Mesenchymal stem cell (in vitro differentiated cells and primary cell): ENCODE measurements around the gene NFE2L3.

ENCODE experiments used
- DNase-seq: peaks from one replicate; pipeline ENCODE4 v3.0.0-alpha.2; 2013
- H2AFZ ChIP-seq: one replicate; pipeline ENCODE4 v1.6.1; 2013; ENCODE audit warnings: low read depth, mild to moderate bottlenecking, control low read depth, inconsistent platforms, low read length, moderate library complexity
- H2AK5ac ChIP-seq: 2 replicates; pipeline ENCODE4 v1.6.1; 2013; ENCODE audit warnings: low read length, moderate library complexity, mild to moderate bottlenecking, inconsistent platforms; ENCODE audit not compliant: severe bottlenecking
- H2BK120ac ChIP-seq: one replicate; pipeline ENCODE4 v1.6.1; 2013; ENCODE audit warnings: low read depth, mild to moderate bottlenecking, inconsistent platforms, low read length, moderate library complexity
- H2BK12ac ChIP-seq, 2 experiments: one replicate each; pipeline ENCODE4 v1.6.1; 2013; ENCODE audit warnings: inconsistent platforms in 2 of 2, low read length in 2 of 2, mild to moderate bottlenecking in 2 of 2, moderate library complexity in 2 of 2, control low read depth in 1 of 2
- H2BK15ac ChIP-seq: one replicate; pipeline ENCODE4 v1.6.1; 2013; ENCODE audit warnings: mild to moderate bottlenecking, low read depth, inconsistent platforms; ENCODE audit not compliant: poor library complexity, severe bottlenecking
- H2BK5ac ChIP-seq: 2 replicates; pipeline ENCODE4 v1.6.1; 2013; ENCODE audit warnings: low read depth, mild to moderate bottlenecking, low read length, control low read depth, inconsistent platforms; ENCODE audit not compliant: poor library complexity, severe bottlenecking
- H3K14ac ChIP-seq, 2 experiments: one replicate each; pipeline ENCODE4 v1.6.1; 2013; ENCODE audit warnings: inconsistent platforms in 2 of 2, low read length in 2 of 2, control low read depth in 1 of 2, mild to moderate bottlenecking in 1 of 2, moderate library complexity in 1 of 2
- H3K18ac ChIP-seq, 2 experiments: one replicate each; pipeline ENCODE4 v1.6.1; 2013; ENCODE audit warnings: inconsistent platforms in 2 of 2, low read length in 2 of 2, control low read depth in 1 of 2, low read depth in 1 of 2, mild to moderate bottlenecking in 1 of 2
- H3K23ac ChIP-seq, 2 experiments: one replicate each; pipeline ENCODE4 v1.6.1; 2013; ENCODE audit warnings: inconsistent platforms in 2 of 2, low read length in 2 of 2, mild to moderate bottlenecking in 2 of 2, moderate library complexity in 2 of 2, control low read depth in 1 of 2
- H3K27ac ChIP-seq: 2 replicates; pipeline ENCODE4 v1.5.1; 2013; ENCODE audit warnings: mild to moderate bottlenecking, moderate library complexity, low read length, control low read depth, inconsistent platforms; ENCODE audit not compliant: poor library complexity, severe bottlenecking
- H3K27me3 ChIP-seq, 2 experiments: 2 replicates each; pipeline versions ENCODE4 v1.6.1 to v1.7.0; 2013; ENCODE audit warnings: low read length in 2 of 2, mild to moderate bottlenecking in 2 of 2, moderate library complexity in 2 of 2, control low read depth in 1 of 2, inconsistent platforms in 1 of 2; ENCODE audit not compliant: control insufficient read depth in 1 of 2, insufficient read depth in 1 of 2
- H3K36me3 ChIP-seq, 2 experiments: 2 replicates each; pipeline versions ENCODE4 v1.6.1 to v1.7.0; 2013; ENCODE audit warnings: low read length in 2 of 2, control low read depth in 1 of 2, inconsistent platforms in 1 of 2, low read depth in 1 of 2, mild to moderate bottlenecking in 1 of 2; ENCODE audit not compliant: insufficient read depth in 2 of 2, control insufficient read depth in 1 of 2
- H3K4ac ChIP-seq, 2 experiments: one replicate each; pipeline ENCODE4 v1.6.1; 2013; ENCODE audit warnings: inconsistent platforms in 2 of 2, low read length in 2 of 2, mild to moderate bottlenecking in 2 of 2, moderate library complexity in 2 of 2, control low read depth in 1 of 2, low read depth in 1 of 2
- H3K4me1 ChIP-seq: 2 replicates; pipeline ENCODE4 v1.6.1; 2013; ENCODE audit warnings: low read depth, low read length, control low read depth; ENCODE audit not compliant: control insufficient read depth, insufficient read depth
- H3K4me2 ChIP-seq: 2 replicates; pipeline ENCODE4 v1.6.1; 2013; ENCODE audit warnings: low read length, mild to moderate bottlenecking, inconsistent platforms; ENCODE audit not compliant: poor library complexity, severe bottlenecking
- H3K4me3 ChIP-seq, 2 experiments: 2 replicates each; pipeline versions ENCODE4 v1.5.1 to v1.7.0; 2013; ENCODE audit warnings: low read length in 2 of 2, mild to moderate bottlenecking in 2 of 2, control low read depth in 1 of 2, low read depth in 1 of 2; ENCODE audit not compliant: insufficient read depth in 1 of 2
- H3K79me1 ChIP-seq: replicated peaks from 2 replicates; pipeline ENCODE4 v1.6.1; 2013; ENCODE audit warnings: mild to moderate bottlenecking, control low read depth, low read length, inconsistent platforms; ENCODE audit not compliant: poor library complexity, severe bottlenecking
- H3K9ac ChIP-seq: 2 replicates; pipeline ENCODE4 v1.7.0; 2013; ENCODE audit warnings: mild to moderate bottlenecking, low read length, moderate library complexity
- H3K9me3 ChIP-seq: 2 replicates; pipeline ENCODE4 v1.7.0; 2013; ENCODE audit warnings: mild to moderate bottlenecking, low read length; ENCODE audit not compliant: control insufficient read depth
- H4K8ac ChIP-seq: one replicate; pipeline ENCODE4 v1.6.1; 2013; ENCODE audit warnings: inconsistent platforms, mild to moderate bottlenecking, low read length, moderate library complexity
- H4K91ac ChIP-seq: one replicate; pipeline ENCODE4 v1.6.1; 2013; ENCODE audit warnings: mild to moderate bottlenecking, low read length, inconsistent platforms
- WGBS: methylation state at CpG from one replicate; pipeline ENCODE4 v1.1.7; 2013; ENCODE audit warnings: mixed read lengths; 5-methylcytosine and 5-hydroxymethylcytosine counted together

Gene NFE2L3

DNA sequence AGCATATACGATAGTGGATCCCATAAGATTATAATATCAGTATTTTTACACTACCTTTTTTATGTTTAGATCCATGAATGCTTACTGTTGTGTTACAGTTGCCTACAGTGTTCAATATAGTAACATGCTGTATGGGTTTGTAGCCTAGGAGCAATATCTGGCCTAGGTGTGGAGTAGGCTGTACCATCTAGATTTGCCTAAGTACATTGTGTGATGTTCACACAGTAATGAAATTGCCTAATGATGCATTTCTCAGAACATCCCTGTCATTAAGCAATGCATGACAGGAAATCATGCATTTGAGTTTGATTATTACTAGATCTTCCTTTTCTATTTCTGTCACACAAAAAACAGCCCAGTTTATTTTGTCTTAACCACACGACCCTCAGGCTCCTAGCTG is 64.1 kb downstream of the NFE2L3 start:
- no peak overlapping the region for H3K18ac ChIP-seq
- H2BK12ac ChIP-seq: no peak overlapping the region
- WGBS: no CpG with 5 or more reads among the region's 2 CpGs
- no peak overlapping the region for H4K91ac ChIP-seq
- no peak overlapping the region for H2AFZ ChIP-seq
- no peak overlapping the region for H3K4me3 ChIP-seq
- H3K36me3 ChIP-seq: peaks cover 0 to 28% of the 10 kb centered on the region in 2 experiments
- H2BK120ac ChIP-seq: no peak overlapping the region
- H3K4me1 ChIP-seq: no peaks in the 10 kb centered on the region
- H3K14ac ChIP-seq: no peak overlapping the region
- no peaks in the 10 kb centered on the region for H3K79me1 ChIP-seq
- H3K27me3 ChIP-seq: no peaks in the 10 kb centered on the region
- H3K4me2 ChIP-seq: no peak overlapping the region
- no peak overlapping the region for H3K9ac ChIP-seq
- no peak for DNase-seq
- H2BK15ac ChIP-seq: no peak overlapping the region
- no peak overlapping the region for H3K27ac ChIP-seq
- H2AK5ac ChIP-seq: no peak overlapping the region
- no peaks in the 10 kb centered on the region for H3K9me3 ChIP-seq
- no peak overlapping the region for H3K23ac ChIP-seq
- no peak overlapping the region for H4K8ac ChIP-seq
- H2BK5ac ChIP-seq: no peak overlapping the region
- H3K4ac ChIP-seq: no peak overlapping the region

DNA sequence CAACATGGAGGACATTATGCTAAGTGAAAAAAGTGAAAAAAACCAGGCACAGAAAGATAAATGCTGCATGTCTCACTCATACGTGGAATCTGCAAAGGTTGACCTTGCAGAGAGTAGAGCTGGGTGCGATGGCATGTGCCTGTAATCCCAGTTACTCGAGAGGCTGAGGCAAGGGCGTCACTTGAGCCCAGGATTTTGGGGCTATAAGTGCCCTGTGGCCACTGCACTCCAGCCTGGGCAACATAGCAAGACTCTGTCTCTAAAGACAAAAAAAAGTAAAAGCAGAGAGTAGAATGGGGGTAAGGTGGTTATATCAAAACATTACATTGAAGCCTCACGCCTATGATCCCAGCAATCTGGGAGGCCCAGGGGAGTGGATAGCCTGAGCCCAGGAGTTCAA is 72.4 kb downstream of the NFE2L3 start:
- Histone ChIP-seq H3K9ac (no peak overlapping the region), H4K8ac (no peak overlapping the region), H2AK5ac (no peak overlapping the region), H3K4me2 (no peak overlapping the region), H3K23ac (no peak overlapping the region), H3K4me3 (no peak overlapping the region), H3K4me1 (no peaks in the 10 kb centered on the region), H2BK5ac (no peak overlapping the region), H3K79me1 (no peaks in the 10 kb centered on the region), H3K18ac (no peak overlapping the region), H2AFZ (no peak overlapping the region), H3K36me3 (no peaks in the 10 kb centered on the region), H2BK120ac (no peak overlapping the region), H4K91ac (no peak overlapping the region), H3K27me3 (peaks cover 0 to 8% of the 10 kb centered on the region in 2 experiments), H3K14ac (no peak overlapping the region), H3K4ac (no peak overlapping the region), H2BK15ac (no peak overlapping the region), H3K9me3 (no peaks in the 10 kb centered on the region), H3K27ac (no peak overlapping the region), H2BK12ac (no peak overlapping the region)
- 89% methylated on average over 5 of the region's 5 CpGs for WGBS
- no peak for DNase-seq

- no peak overlapping the region for H3K4ac ChIP-seq
- H2BK5ac ChIP-seq: no peak overlapping the region
- no peak overlapping the region for H2BK12ac ChIP-seq
- H3K27ac ChIP-seq: no peak overlapping the region
- no peak overlapping the region for H4K8ac ChIP-seq
- DNase-seq: no peak
- H2BK15ac ChIP-seq: no peak overlapping the region
- 64% methylated on average over 1 of the region's 2 CpGs for WGBS
- no peak overlapping the region for H3K14ac ChIP-seq
- H3K23ac ChIP-seq: no peak overlapping the region
- no peak overlapping the region for H4K91ac ChIP-seq
- H3K79me1 ChIP-seq: no peaks in the 10 kb centered on the region
- H3K9me3 ChIP-seq: no peaks in the 10 kb centered on the region
- H3K36me3 ChIP-seq: no peaks in the 10 kb centered on the region
- H2AK5ac ChIP-seq: no peak overlapping the region
- H2BK120ac ChIP-seq: no peak overlapping the region
- H3K4me1 ChIP-seq: no peaks in the 10 kb centered on the region
- peaks cover 0 to 8% of the 10 kb centered on the region in 2 experiments for H3K27me3 ChIP-seq
- no peak overlapping the region for H3K9ac ChIP-seq
- no peak overlapping the region for H3K4me2 ChIP-seq
- no peak overlapping the region for H2AFZ ChIP-seq
- H3K18ac ChIP-seq: no peak overlapping the region
- H3K4me3 ChIP-seq: no peak overlapping the region
Observed at GRCh38 chr7:26227987-26228386, 76.0 kb downstream of the NFE2L3 start.

DNA sequence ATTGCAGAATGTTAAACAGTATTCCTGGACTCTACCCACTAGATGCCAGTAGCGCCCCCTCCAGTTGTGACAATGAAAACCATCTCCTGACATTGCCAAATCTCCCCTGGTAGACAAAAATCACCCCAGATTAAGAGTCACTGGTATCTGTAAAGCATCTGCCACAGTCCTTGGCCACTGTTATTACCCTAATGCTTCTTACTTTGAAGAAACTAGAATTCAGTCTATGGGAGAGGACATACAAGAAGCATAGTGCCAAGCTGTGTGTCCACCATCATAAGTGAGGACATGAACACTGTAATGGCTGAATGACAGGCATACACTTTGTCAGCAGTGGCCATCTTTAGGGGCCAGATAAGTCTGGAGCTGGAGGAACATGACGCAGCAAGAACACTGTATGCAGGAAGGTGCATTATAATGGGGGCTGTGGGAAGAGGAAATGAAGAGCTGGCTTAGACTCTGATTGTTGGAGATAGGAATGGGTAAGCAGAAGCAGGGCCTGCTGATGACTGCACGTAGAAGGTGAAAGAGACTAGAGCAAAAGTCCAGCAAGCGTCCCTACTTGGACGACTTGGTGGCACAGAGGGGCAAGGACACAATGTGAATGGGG is 82.0 kb downstream of the NFE2L3 start:
- H3K36me3 ChIP-seq: no peaks in the 10 kb centered on the region

More for the DNA sequence above, 82.0 kb downstream of the NFE2L3 start:
- no peak overlapping the region for H3K4me3 ChIP-seq
- 80% methylated on average over 5 of the region's 5 CpGs for WGBS
- H3K4ac ChIP-seq: no peak overlapping the region
- no peak overlapping the region for H3K9ac ChIP-seq
- H2AK5ac ChIP-seq: no peak overlapping the region
- H3K4me1 ChIP-seq: no peaks in the 10 kb centered on the region
- DNase-seq: no peak
- H3K23ac ChIP-seq: no peak overlapping the region
- H4K91ac ChIP-seq: no peak overlapping the region
- no peaks in the 10 kb centered on the region for H3K79me1 ChIP-seq
- H2BK120ac ChIP-seq: no peak overlapping the region
- H3K27ac ChIP-seq: no peak overlapping the region
- no peaks in the 10 kb centered on the region for H3K9me3 ChIP-seq
- H4K8ac ChIP-seq: no peak overlapping the region
- H2AFZ ChIP-seq: no peak overlapping the region
- no peak overlapping the region for H2BK5ac ChIP-seq
- H3K4me2 ChIP-seq: no peak overlapping the region
- H3K27me3 ChIP-seq: peaks cover 4 to 17% of the 10 kb centered on the region in 2 experiments
- no peak overlapping the region for H2BK15ac ChIP-seq
- no peak overlapping the region for H2BK12ac ChIP-seq
- no peak overlapping the region for H3K18ac ChIP-seq
- no peak overlapping the region for H3K14ac ChIP-seq
